Smooth muscle cell (in vitro differentiated cells): Measurements from ENCODE around the gene WWOX. TPM values are rescaled to one million over a fixed set of nuclear protein-coding genes. Genes with fewer than 3 reads are reported as not detected.

ENCODE experiments used
- DNase-seq: peaks from one replicate; lab custom pipeline; 2025; ENCODE audit not compliant: unreplicated experiment; lab: John Stamatoyannopoulos, UW
- H2AFZ ChIP-seq: fragments of 200-600 bp; sonication (generic); 2 replicates; pipeline ENCODE4 v1.6.0; 2016; ENCODE audit warnings: antibody characterized with exemption, low read depth, mild to moderate bottlenecking
- H3F3A ChIP-seq: fragments of 200-600 bp; sonication (generic); 2 replicates; pipeline ENCODE4 v1.6.0; 2017; ENCODE audit warnings: antibody characterized with exemption, low read depth
- H3K27ac ChIP-seq: fragments of 200-600 bp; sonication (generic); 2 replicates; pipeline ENCODE4 v1.5.1; 2016; ENCODE audit warnings: low read depth, mild to moderate bottlenecking
- H3K27me3 ChIP-seq: fragments of 200-600 bp; sonication (generic); 2 replicates; pipeline ENCODE4 v1.6.1; 2016; ENCODE audit warnings: low read depth, mild to moderate bottlenecking
- H3K36me3 ChIP-seq: fragments of 200-600 bp; sonication (generic); 2 replicates; pipeline ENCODE4 v1.5.1; 2016; ENCODE audit warnings: low read depth
- H3K4me1 ChIP-seq: fragments of 200-600 bp; sonication (generic); 2 replicates; pipeline ENCODE4 v1.5.1; 2016; ENCODE audit warnings: low read depth
- H3K4me2 ChIP-seq: fragments of 200-600 bp; sonication (generic); 2 replicates; pipeline ENCODE4 v1.6.0; 2016; ENCODE audit warnings: mild to moderate bottlenecking
- H3K4me3 ChIP-seq: fragments of 200-600 bp; sonication (generic); 2 replicates; pipeline ENCODE4 v1.5.1; 2016; ENCODE audit warnings: mild to moderate bottlenecking
- H3K79me2 ChIP-seq: fragments of 200-600 bp; sonication (generic); 2 replicates; pipeline ENCODE4 v1.6.0; 2016; ENCODE audit warnings: low read depth, mild to moderate bottlenecking
- H3K9ac ChIP-seq: fragments of 200-600 bp; sonication (generic); 2 replicates; pipeline ENCODE4 v1.6.0; 2016; ENCODE audit warnings: low read depth
- H3K9me3 ChIP-seq: fragments of 200-600 bp; sonication (generic); replicated peaks from 2 replicates; pipeline ENCODE4 v1.5.1; 2016; ENCODE audit warnings: low read depth
- H4K20me1 ChIP-seq: fragments of 200-600 bp; sonication (generic); 2 replicates; pipeline ENCODE4 v1.6.0; 2016; ENCODE audit warnings: low read depth
- WGBS: methylation state at CpG from one replicate; pipeline ENCODE4 v1.1.7; 2016; ENCODE audit warnings: low lambda C conversion rate; 5-methylcytosine and 5-hydroxymethylcytosine counted together
- polyA plus RNA-seq: library from polyadenylated mRNA; unstranded; fragments of >200 nt; fragmentation: Nextera tagmentation; extraction: Ambion mirVana; gene quantifications from 2 replicates; pipeline ENCODE4 v1.2.1, GENCODE V29; 2016
- total RNA-seq: library from RNA; depleted of rRNA; stranded (reverse); fragments of >200 nt; gene quantifications from 2 replicates; pipeline ENCODE4 v1.2.3, GENCODE V29; 2014
- TF ChIP-seq, protein P1 (sequence below): fragments of 200-600 bp; sonication (generic); IDR thresholded peaks from 2 replicates; pipeline ENCODE4 v1.5.1; 2017; ENCODE audit warnings: borderline replicate concordance, mild to moderate bottlenecking, antibody characterized with exemption; ENCODE audit not compliant: insufficient read depth, poor library complexity, severe bottlenecking

The WWOX gene
- total and polyA plus RNA-seq, 2 experiments from 2014 or later: 7.5 to 14.0 TPM

DNA sequence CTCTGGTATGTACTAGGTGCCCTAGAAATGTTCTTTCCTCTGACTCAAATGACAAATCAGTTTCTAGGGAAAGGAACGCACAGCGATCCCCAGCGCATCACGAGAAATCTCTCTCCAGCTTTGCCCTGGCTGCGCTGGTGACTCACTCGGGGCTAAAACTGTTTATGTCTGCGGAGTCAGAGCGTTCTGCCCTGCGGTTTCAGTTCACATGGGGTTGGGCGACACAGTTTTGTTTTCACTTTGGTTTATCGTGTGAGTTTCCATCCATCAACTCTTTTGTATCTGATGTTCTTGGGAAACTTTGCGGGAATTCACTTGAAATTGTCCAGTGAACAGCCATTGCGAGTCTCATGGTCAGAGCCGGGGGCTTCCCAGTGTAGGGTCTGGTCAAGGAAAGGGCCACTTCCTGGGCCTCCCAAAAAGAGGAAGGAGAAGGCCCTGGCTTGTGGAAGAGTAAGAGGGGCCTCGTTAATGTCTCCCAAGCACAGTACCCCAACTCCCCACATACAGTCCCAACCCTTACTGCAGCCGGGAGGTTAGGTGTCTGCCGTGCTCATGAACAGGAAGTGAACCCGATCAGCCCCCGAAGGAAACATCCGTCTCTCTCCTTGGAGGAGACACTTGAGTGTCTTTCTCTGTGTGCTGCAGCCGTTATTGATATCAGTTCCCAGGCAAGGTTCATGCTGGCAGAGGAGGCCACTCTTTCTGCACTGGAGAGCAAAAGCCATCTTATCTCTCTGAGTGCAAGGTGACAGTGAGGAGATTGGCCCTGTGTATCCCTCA, 643.2 kb downstream of the WWOX start:
- Histone ChIP-seq H3K4me2 (peak overlapping the region; percentile 67), H3K79me2 (no peaks in the 10 kb centered on the region), H3K4me1 (no peaks in the 10 kb centered on the region), H2AFZ (peak overlapping the region; percentile 20), H3K36me3 (no peaks in the 10 kb centered on the region), H3F3A (no peaks in the 10 kb centered on the region), H3K4me3 (no peak overlapping the region), H3K27me3 (no peaks in the 10 kb centered on the region), H4K20me1 (no peaks in the 10 kb centered on the region), H3K9ac (peak overlapping the region; percentile 66), H3K9me3 (no peaks in the 10 kb centered on the region), H3K27ac (peak overlapping the region; percentile 88)
- TF ChIP-seq, protein P1, sequence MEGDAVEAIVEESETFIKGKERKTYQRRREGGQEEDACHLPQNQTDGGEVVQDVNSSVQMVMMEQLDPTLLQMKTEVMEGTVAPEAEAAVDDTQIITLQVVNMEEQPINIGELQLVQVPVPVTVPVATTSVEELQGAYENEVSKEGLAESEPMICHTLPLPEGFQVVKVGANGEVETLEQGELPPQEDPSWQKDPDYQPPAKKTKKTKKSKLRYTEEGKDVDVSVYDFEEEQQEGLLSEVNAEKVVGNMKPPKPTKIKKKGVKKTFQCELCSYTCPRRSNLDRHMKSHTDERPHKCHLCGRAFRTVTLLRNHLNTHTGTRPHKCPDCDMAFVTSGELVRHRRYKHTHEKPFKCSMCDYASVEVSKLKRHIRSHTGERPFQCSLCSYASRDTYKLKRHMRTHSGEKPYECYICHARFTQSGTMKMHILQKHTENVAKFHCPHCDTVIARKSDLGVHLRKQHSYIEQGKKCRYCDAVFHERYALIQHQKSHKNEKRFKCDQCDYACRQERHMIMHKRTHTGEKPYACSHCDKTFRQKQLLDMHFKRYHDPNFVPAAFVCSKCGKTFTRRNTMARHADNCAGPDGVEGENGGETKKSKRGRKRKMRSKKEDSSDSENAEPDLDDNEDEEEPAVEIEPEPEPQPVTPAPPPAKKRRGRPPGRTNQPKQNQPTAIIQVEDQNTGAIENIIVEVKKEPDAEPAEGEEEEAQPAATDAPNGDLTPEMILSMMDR: no peak
- WGBS: 49% methylated on average over 21 of the region's 21 CpGs
- peak; percentile 18 for DNase-seq

DNA sequence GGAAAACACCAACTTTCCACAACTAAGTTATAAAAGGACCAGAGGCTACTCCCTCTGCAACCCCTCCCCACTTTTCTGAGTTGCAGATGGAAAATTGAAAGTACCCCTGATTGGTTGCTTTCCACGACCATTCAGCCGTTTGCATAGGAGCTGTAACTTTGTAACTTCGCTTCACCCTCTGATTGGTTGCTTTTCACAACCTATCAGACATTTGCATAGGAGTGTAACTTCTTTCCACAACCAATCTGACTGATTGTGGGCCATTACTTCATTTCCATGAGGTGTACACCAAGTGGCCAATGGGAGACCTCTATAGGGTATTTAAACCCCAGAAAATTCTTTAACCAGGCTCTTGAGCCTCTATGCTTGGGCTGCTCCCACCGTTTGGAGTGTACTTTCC, 644.1 kb downstream of the WWOX start:
- peak overlapping the region; percentile 88 for H3K27ac ChIP-seq
- TF ChIP-seq, protein P1: no peak
- H3K79me2 ChIP-seq: no peaks in the 10 kb centered on the region
- H4K20me1 ChIP-seq: no peaks in the 10 kb centered on the region
- H2AFZ ChIP-seq: no peak overlapping the region
- no peak overlapping the region for H3K4me2 ChIP-seq
- 95% methylated on average over 4 of the region's 4 CpGs for WGBS
- no peak overlapping the region for H3K9ac ChIP-seq
- H3K4me1 ChIP-seq: no peaks in the 10 kb centered on the region
- no peak for DNase-seq
- no peaks in the 10 kb centered on the region for H3K36me3 ChIP-seq
- H3K9me3 ChIP-seq: no peaks in the 10 kb centered on the region
- no peaks in the 10 kb centered on the region for H3K27me3 ChIP-seq
- no peak overlapping the region for H3K4me3 ChIP-seq
- no peaks in the 10 kb centered on the region for H3F3A ChIP-seq

DNA sequence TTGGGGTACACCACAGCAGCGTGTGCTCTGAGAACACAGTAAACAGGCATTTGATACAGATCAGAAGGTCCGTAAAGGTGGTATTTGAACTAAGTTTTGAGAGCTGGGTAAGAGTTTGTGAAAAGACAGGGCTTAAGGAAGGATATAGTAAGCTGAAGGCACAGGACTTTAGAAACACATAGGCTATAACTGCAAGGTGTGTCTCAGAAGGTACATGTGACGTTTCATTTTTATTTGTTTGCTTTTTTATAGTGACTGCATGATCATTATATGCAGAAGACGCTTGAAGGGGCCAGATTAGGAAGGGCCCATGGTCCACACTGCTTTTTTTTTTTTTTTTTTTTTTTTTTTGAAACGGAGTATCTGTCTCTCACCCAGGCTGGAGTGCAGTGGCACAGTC, 644.6 kb downstream of the WWOX start:
- Histone ChIP-seq H4K20me1 (no peaks in the 10 kb centered on the region), H3K9me3 (no peaks in the 10 kb centered on the region), H3K27me3 (no peaks in the 10 kb centered on the region), H2AFZ (no peak overlapping the region), H3K36me3 (no peaks in the 10 kb centered on the region), H3K4me2 (no peak overlapping the region), H3F3A (no peaks in the 10 kb centered on the region), H3K4me3 (no peak overlapping the region), H3K79me2 (no peaks in the 10 kb centered on the region), H3K9ac (no peak overlapping the region), H3K4me1 (no peaks in the 10 kb centered on the region), H3K27ac (no peak overlapping the region)
- TF ChIP-seq, protein P1: no peak
- WGBS: 99% methylated on average over 5 of the region's 5 CpGs
- DNase-seq: no peak

DNA sequence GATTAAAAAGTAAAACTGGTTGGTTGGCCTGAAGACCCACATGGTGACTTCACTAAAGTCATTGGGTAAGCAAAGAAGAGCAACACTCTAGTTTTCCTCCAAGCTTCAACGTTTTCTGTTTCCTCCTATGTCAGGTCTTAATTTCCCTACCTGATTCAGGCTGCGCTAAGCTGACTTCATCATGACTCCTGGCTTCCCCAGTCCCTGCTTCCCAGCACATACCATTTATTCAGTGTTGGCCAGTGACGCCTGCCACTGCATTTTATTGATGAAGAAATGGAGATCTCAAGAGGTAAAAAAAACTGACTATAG, 645.3 kb downstream of the WWOX start:
- H3F3A ChIP-seq: no peaks in the 10 kb centered on the region
- H3K79me2 ChIP-seq: no peaks in the 10 kb centered on the region
- H3K9ac ChIP-seq: no peak overlapping the region
- TF ChIP-seq, protein P1: no peak
- H3K9me3 ChIP-seq: no peaks in the 10 kb centered on the region
- 84% methylated on average over 3 of the region's 3 CpGs for WGBS
- no peak overlapping the region for H2AFZ ChIP-seq
- H4K20me1 ChIP-seq: no peaks in the 10 kb centered on the region
- H3K27ac ChIP-seq: no peak overlapping the region
- H3K4me3 ChIP-seq: no peak overlapping the region
- H3K36me3 ChIP-seq: no peaks in the 10 kb centered on the region
- no peaks in the 10 kb centered on the region for H3K4me1 ChIP-seq
- DNase-seq: no peak
- H3K27me3 ChIP-seq: no peaks in the 10 kb centered on the region
- H3K4me2 ChIP-seq: no peak overlapping the region
